Measurements from ENCODE around the gene SUMO3.

The SUMO3 gene

DNA sequence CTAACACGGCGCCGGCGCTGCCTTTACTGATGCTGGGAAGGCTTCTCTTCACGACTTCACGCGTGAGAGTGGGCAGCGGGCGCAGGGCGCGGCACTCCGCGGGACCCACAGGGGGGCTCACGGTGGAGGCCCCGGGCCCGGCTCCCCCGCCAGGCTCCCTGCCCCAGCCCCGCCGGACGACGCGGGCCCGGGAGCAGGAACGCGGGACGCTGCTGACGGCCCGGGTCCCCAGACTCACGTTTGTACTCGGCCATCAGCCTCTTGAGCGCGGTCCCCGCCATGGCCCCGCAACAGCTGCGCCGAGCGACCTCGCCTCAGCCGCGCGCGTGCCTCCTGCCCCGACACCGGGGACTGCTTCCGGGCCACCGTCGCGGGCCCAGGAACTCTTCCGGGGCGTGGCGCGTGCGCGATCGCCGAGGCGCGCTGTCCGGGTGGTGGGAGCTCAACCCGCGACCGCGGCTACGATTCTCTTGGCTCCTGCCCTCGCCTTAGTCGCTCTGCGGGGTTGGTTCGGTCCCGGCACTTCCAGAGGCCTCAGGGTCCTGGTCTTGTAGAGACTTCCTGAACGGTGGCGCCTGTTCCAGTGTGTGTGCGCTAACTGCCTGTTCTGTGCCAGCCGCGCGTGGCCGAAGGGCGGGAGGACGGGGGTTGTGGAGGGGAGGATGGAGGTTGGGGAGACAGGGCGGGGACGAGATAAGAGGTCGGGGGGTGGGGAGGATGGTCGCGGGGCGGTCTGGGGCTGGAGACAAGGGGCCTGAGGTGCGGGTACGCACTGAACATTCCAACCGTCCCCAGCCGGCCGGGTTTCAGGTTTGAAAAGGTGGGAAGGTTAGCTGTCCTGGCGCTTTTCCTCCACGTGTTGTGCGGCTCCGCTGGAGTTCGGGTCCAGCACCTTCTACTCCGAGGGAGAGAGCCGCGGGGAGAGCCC lies 16.1 kb downstream of the SUMO3 start, which contains the start of gene UBE2G2:
Gene UBE2G2 (minus strand): TSS at position 353 of the 928 bp plus-strand sequence. CDS start 72 bp downstream, at position 281.
- Histone ChIP-seq H3K4me1 (peaks cover 29% of the 10 kb centered on the region), H3K4me3 (ENCODE audit: low read depth, low read length) (peak within 1 kb of the TSS; percentile 94), H3K36me3 (peaks cover 57% of the 10 kb centered on the region), H3K9me3 (no peaks in the 10 kb centered on the region), H3K27me3 (no peaks in the 10 kb centered on the region)
- peak; percentile 91 for DNase-seq
- TF ChIP-seq, protein P1, sequence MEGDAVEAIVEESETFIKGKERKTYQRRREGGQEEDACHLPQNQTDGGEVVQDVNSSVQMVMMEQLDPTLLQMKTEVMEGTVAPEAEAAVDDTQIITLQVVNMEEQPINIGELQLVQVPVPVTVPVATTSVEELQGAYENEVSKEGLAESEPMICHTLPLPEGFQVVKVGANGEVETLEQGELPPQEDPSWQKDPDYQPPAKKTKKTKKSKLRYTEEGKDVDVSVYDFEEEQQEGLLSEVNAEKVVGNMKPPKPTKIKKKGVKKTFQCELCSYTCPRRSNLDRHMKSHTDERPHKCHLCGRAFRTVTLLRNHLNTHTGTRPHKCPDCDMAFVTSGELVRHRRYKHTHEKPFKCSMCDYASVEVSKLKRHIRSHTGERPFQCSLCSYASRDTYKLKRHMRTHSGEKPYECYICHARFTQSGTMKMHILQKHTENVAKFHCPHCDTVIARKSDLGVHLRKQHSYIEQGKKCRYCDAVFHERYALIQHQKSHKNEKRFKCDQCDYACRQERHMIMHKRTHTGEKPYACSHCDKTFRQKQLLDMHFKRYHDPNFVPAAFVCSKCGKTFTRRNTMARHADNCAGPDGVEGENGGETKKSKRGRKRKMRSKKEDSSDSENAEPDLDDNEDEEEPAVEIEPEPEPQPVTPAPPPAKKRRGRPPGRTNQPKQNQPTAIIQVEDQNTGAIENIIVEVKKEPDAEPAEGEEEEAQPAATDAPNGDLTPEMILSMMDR (IDR thresholded peaks at IDR 0.05; ENCODE audit: low read depth, low read length), result no peak

DNA sequence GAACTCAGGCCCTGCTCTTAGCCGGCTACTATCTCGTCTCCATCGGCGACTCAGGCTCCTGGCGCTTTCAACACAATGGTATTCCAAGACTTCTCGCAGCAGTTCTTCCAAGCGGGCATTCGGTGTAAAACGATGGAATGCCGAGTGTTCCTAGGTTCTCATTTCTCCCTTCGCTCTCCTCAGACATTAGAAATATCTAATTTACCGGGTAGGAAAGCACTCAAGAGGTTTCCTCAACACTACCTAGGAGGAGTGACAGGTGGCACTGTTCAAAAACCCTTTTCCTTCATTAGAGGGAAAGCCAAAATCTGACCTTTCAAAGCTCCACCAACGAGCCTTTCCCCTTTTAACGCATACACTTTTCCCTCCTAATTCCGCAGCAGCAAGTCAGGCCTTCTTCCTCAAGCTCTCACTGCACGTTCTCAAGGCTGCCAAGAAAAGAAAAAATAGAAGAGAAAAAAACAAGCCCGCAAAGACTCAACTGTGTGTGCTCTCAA lies 16.8 kb downstream of the SUMO3 start:
- Histone ChIP-seq H3K36me3 (peaks cover 56% of the 10 kb centered on the region), H3K27me3 (no peaks in the 10 kb centered on the region), H3K4me1 (peaks cover 29% of the 10 kb centered on the region), H3K4me3 (ENCODE audit: low read depth, low read length) (peak overlapping the region; percentile 94), H3K9me3 (no peaks in the 10 kb centered on the region)
- no peak for DNase-seq
- TF ChIP-seq, protein P1 (IDR thresholded peaks at IDR 0.05; ENCODE audit: low read depth, low read length), result peak; percentile 53

DNA sequence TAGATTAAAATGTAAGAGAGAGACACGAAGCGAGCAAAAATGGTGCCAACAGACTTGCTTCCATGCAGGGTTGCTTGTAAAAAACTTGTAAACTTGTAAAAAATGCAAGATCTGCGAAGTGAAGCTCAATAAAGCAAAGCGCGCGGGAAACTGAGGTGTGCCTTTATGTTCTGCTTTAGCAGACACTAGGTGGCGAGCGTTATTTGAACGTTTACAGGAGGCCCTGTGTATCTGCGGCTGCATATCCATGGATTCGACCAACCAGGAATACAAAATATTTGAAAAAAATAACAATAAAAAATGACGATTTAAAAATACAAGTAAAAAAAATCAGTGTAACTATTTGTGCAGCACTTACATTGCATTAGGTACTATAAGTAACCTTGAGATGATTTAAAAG lies 17.8 kb downstream of the SUMO3 start:
- Histone ChIP-seq H3K27me3 (no peaks in the 10 kb centered on the region), H3K4me1 (peaks cover 21% of the 10 kb centered on the region), H3K4me3 (ENCODE audit: low read depth, low read length) (peak overlapping the region; percentile 94), H3K36me3 (peaks cover 52% of the 10 kb centered on the region), H3K9me3 (no peaks in the 10 kb centered on the region)
- TF ChIP-seq, protein P1 (IDR thresholded peaks at IDR 0.05; ENCODE audit: low read depth, low read length), result peak; percentile 71
- DNase-seq, result peak; percentile 62

DNA sequence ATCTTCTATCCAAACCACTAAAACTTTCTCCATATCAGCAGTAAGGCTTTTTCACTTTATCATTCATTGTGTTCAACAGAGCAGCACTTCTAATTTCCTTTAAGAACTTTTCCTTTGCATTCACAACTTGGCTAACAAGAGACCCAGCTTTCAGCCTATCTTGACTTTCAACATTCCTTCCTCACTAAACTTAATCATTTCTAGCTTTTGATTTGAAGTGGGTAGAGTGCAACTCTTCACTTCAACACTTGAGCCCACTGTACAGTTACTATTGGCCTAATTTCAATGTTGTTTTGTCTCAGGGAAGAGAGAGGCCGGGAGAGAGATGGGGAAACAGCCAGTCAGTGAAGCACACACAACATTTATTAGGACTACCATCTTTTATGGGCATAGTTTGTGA lies 18.2 kb downstream of the SUMO3 start:
- H3K9me3 ChIP-seq, result no peaks in the 10 kb centered on the region
- peak overlapping the region; percentile 94 for H3K4me3 ChIP-seq (ENCODE audit: low read depth, low read length)
- peaks cover 18% of the 10 kb centered on the region for H3K4me1 ChIP-seq
- H3K36me3 ChIP-seq, result peaks cover 50% of the 10 kb centered on the region
- H3K27me3 ChIP-seq, result no peaks in the 10 kb centered on the region
- DNase-seq, result no peak
- TF ChIP-seq, protein P1 (IDR thresholded peaks at IDR 0.05; ENCODE audit: low read depth, low read length), result no peak

DNA sequence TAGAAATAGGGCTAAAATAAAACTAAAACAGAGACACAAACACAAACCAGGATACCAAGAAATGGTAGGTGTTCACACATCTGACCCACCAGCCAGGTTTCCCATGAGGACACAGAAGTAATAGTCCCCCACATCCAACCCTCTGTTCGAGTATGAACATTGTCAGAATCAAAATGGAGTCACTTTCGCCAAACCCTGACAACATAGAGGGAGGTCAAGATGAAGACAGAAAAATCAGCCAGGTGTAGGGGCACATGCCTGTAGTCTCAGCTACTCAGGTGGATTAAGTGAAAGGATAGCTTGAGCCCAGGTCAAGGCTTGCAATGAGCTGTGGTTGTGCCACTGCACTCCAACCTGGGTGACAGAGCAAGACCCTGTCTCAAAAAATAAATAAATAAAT lies 20.1 kb downstream of the SUMO3 start:
- TF ChIP-seq, protein P1 (IDR thresholded peaks at IDR 0.05; ENCODE audit: low read depth, low read length), result no peak
- Histone ChIP-seq H3K4me3 (ENCODE audit: low read depth, low read length) (no peak overlapping the region), H3K4me1 (peaks cover 3% of the 10 kb centered on the region), H3K36me3 (peaks cover 35% of the 10 kb centered on the region), H3K27me3 (no peaks in the 10 kb centered on the region), H3K9me3 (no peaks in the 10 kb centered on the region)
- no peak for DNase-seq

DNA sequence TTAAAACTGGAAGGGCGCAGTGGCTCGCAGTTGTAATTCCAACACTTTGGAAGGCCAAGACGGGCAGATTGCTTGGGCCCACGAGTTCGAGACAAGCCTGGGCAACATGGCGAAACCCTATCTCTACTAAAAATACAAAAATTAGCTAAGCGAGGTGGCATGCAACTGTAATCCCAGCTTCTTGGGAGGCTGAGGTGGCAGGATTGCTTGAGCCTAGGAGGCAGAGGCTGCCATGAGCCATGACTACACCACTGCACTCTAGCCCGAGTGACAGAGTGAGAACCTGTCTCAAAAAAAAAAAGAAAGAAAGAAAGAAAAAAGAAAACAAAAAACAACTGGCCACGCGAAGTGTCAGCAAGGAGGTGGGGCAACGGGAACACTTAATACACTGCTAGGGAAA lies 22.5 kb downstream of the SUMO3 start:
- Histone ChIP-seq H3K9me3 (no peaks in the 10 kb centered on the region), H3K4me1 (no peaks in the 10 kb centered on the region), H3K36me3 (peaks cover 58% of the 10 kb centered on the region), H3K27me3 (no peaks in the 10 kb centered on the region), H3K4me3 (ENCODE audit: low read depth, low read length) (no peak overlapping the region)
- DNase-seq, result no peak
- TF ChIP-seq, protein P1 (IDR thresholded peaks at IDR 0.05; ENCODE audit: low read depth, low read length), result no peak
